Upper lobe of right lung (tissue), 1 donor: ENCODE measurements around the gene HSF4. TPM values are rescaled to one million over a fixed set of nuclear protein-coding genes. Genes with fewer than 3 reads are reported as not detected.

ENCODE experiments used
- ATAC-seq: fragments of 200-7000 bp; cut with Tn5 transposase; one replicate; pipeline ENCODE4 v1.9.1; 2020; ENCODE audit warnings: mild to moderate bottlenecking, moderate library complexity
- DNase-seq: peaks from one replicate; pipeline ENCODE4 v3.0.0-alpha.2; 2020
- H3K27ac ChIP-seq: fragments of 200-600 bp; one replicate; pipeline ENCODE4 v1.8.0; 2022
- H3K27me3 ChIP-seq: fragments of 200-600 bp; one replicate; pipeline ENCODE4 v1.8.0; 2022; ENCODE audit warnings: mild to moderate bottlenecking
- H3K36me3 ChIP-seq: fragments of 200-600 bp; one replicate; pipeline ENCODE4 v1.8.0; 2022
- H3K4me1 ChIP-seq: fragments of 200-600 bp; one replicate; pipeline ENCODE4 v1.8.0; 2022
- H3K4me3 ChIP-seq: fragments of 200-600 bp; one replicate; pipeline ENCODE4 v1.8.0; 2022; ENCODE audit warnings: mild to moderate bottlenecking
- H3K9me3 ChIP-seq: fragments of 200-600 bp; one replicate; pipeline ENCODE4 v1.8.0; 2022
- intact Hi-C: fragments of 100-400 bp; cut with DNase I; formaldehyde crosslinking; loops from one replicate; pipeline ENCODE4 v1.11.0; 2022
- total RNA-seq: library from RNA; stranded (reverse); fragmentation: NEBNext Ultra II Directional; extraction: Animal tissue kit (Norgen Biotek cat#: 25700); gene quantifications from one replicate; pipeline ENCODE4 v1.2.1, GENCODE V29; 2021
- TF ChIP-seq, protein P1 (sequence below): fragments of 200-600 bp; IDR thresholded peaks from one replicate; pipeline ENCODE4 v1.8.0; 2022; ENCODE audit warnings: antibody characterized with exemption
- donor health status: DM: no; HTN: yes; CAD: no; lungs with severe emphysema.

HSF4 gene
- total RNA-seq, 1 donor from 2014 or later: 87.8 TPM

- ATAC-seq (peak; percentile 83), DNase-seq (peak; percentile 87)
- TF ChIP-seq, protein P1, sequence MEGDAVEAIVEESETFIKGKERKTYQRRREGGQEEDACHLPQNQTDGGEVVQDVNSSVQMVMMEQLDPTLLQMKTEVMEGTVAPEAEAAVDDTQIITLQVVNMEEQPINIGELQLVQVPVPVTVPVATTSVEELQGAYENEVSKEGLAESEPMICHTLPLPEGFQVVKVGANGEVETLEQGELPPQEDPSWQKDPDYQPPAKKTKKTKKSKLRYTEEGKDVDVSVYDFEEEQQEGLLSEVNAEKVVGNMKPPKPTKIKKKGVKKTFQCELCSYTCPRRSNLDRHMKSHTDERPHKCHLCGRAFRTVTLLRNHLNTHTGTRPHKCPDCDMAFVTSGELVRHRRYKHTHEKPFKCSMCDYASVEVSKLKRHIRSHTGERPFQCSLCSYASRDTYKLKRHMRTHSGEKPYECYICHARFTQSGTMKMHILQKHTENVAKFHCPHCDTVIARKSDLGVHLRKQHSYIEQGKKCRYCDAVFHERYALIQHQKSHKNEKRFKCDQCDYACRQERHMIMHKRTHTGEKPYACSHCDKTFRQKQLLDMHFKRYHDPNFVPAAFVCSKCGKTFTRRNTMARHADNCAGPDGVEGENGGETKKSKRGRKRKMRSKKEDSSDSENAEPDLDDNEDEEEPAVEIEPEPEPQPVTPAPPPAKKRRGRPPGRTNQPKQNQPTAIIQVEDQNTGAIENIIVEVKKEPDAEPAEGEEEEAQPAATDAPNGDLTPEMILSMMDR: peak; percentile 32
- H3K27me3 ChIP-seq: no peaks in the 10 kb centered on the region
- intact Hi-C loops: no loop called here
- H3K27ac ChIP-seq: peak within 1 kb of the TSS; percentile 60
- H3K4me1 ChIP-seq: peaks cover 10% of the 10 kb centered on the region
- peaks cover 73% of the 10 kb centered on the region for H3K36me3 ChIP-seq
- H3K4me3 ChIP-seq: peak within 1 kb of the TSS; percentile 52
- no peaks in the 10 kb centered on the region for H3K9me3 ChIP-seq
Measured at GRCh38 chr16:67199011-67199807, 34.7 kb downstream of the HSF4 start, which contains the start of gene ELMO3. Gene ELMO3 (plus strand): TSS chr16:67199131. CDS start chr16:67199327, 196 bp downstream.

DNA sequence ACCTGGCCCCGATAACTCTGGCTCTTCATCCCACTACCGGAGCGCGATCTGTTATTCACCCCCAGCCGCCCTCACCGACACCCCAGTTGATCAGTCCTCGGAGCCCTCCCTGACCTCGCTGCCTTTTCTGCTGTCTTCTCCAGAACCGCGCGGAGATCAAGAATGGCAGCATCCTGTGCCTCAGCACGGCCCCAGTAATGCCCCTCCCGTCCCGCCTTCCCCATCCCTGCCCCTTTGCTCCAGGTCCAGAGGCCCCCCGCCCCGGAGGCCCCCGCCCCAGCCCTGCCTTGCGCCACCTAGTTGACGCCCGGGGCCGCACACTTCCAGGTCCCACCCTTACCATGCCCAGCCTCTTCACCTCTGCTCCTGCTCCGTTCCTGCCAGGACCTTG, 35.3 kb downstream of the HSF4 start:
- TF ChIP-seq, protein P1: no peak
- intact Hi-C loops: no loop called here
- DNase-seq: peak; percentile 74
- ATAC-seq: peak; percentile 13
- Histone ChIP-seq H3K27me3 (no peaks in the 10 kb centered on the region), H3K4me1 (peaks cover 9% of the 10 kb centered on the region), H3K4me3 (peak overlapping the region; percentile 52), H3K9me3 (no peaks in the 10 kb centered on the region), H3K27ac (no peak overlapping the region), H3K36me3 (peaks cover 67% of the 10 kb centered on the region)

- ATAC-seq (no peak), DNase-seq (no peak)
- Histone ChIP-seq H3K9me3 (no peaks in the 10 kb centered on the region), H3K27me3 (no peaks in the 10 kb centered on the region), H3K27ac (no peak overlapping the region), H3K4me1 (peaks cover 9% of the 10 kb centered on the region), H3K36me3 (peaks cover 60% of the 10 kb centered on the region), H3K4me3 (no peak overlapping the region)
- TF ChIP-seq, protein P1: no peak
- intact Hi-C loops: no loop called here
Measured at GRCh38 chr16:67200491-67200890, 35.9 kb downstream of the HSF4 start.

DNA sequence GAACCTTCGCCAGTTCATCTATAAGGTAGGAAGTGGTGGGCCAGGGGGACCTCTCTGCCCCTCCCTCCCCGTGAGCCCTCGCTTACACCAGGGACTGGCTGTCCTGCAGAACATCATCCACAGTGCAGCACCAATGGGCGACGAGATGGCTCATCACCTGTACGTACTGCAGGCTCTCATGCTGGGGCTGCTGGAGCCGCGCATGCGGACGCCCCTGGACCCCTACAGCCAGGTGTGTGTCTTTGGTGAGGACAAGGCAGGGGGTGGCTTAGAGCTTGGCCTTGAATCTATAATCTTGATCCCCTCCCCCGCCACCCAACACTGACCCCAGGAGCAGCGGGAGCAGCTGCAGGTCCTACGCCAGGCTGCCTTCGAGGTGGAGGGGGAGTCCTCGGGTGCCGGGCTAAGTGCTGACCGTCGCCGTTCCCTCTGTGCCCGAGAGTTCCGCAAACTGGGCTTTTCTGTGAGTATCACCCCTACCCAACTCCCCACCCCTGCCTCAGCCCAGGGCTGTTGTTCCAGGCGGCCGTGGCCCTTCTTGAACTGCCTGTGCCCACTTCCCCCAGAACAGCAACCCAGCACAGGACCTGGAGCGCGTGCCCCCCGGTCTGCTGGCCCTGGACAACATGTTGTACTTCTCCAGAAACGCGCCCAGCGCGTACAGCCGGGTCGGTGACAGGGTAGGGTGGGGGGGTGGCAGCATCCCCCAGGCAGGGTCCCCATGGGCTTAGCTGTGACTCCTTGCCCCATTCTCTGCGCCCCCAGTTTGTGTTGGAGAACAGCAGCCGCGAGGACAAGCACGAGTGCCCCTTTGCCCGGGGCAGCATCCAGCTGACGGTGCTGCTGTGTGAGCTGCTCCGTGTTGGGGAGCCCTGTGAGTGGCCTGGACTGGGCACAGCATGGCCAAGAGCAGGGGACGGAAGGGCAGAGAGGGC, 37.1 kb downstream of the HSF4 start:
- TF ChIP-seq, protein P1: no peak
- Histone ChIP-seq H3K27ac (no peak overlapping the region), H3K27me3 (no peaks in the 10 kb centered on the region), H3K36me3 (peaks cover 48% of the 10 kb centered on the region), H3K4me1 (peaks cover 9% of the 10 kb centered on the region), H3K9me3 (no peaks in the 10 kb centered on the region), H3K4me3 (no peak overlapping the region)
- DNase-seq (no peak), ATAC-seq (no peak)
- intact Hi-C loops: no loop called here

GRCh38 chr16:67202426-67202825, 37.9 kb downstream of the HSF4 start:
- Histone ChIP-seq H3K36me3 (peaks cover 41% of the 10 kb centered on the region), H3K27ac (no peak overlapping the region), H3K9me3 (no peaks in the 10 kb centered on the region), H3K27me3 (no peaks in the 10 kb centered on the region), H3K4me1 (peaks cover 9% of the 10 kb centered on the region), H3K4me3 (no peak overlapping the region)
- no peak for ATAC-seq
- intact Hi-C loops: no loop called here
- DNase-seq: no peak
- TF ChIP-seq, protein P1: no peak
